Mesenchymal stem cell (in vitro differentiated cells and primary cell): ENCODE measurements around the gene PDE8A.

Source experiments
- DNase-seq: peaks from one replicate; pipeline ENCODE4 v3.0.0-alpha.2; 2013
- H2AFZ ChIP-seq: one replicate; pipeline ENCODE4 v1.6.1; 2013; ENCODE audit warnings: low read depth, mild to moderate bottlenecking, control low read depth, inconsistent platforms, low read length, moderate library complexity
- H2AK5ac ChIP-seq: 2 replicates; pipeline ENCODE4 v1.6.1; 2013; ENCODE audit warnings: low read length, moderate library complexity, mild to moderate bottlenecking, inconsistent platforms; ENCODE audit not compliant: severe bottlenecking
- H2BK120ac ChIP-seq: one replicate; pipeline ENCODE4 v1.6.1; 2013; ENCODE audit warnings: low read depth, mild to moderate bottlenecking, inconsistent platforms, low read length, moderate library complexity
- H2BK12ac ChIP-seq, 2 experiments: one replicate each; pipeline ENCODE4 v1.6.1; 2013; ENCODE audit warnings: inconsistent platforms in 2 of 2, low read length in 2 of 2, mild to moderate bottlenecking in 2 of 2, moderate library complexity in 2 of 2, control low read depth in 1 of 2
- H2BK15ac ChIP-seq: one replicate; pipeline ENCODE4 v1.6.1; 2013; ENCODE audit warnings: mild to moderate bottlenecking, low read depth, inconsistent platforms; ENCODE audit not compliant: poor library complexity, severe bottlenecking
- H2BK5ac ChIP-seq: 2 replicates; pipeline ENCODE4 v1.6.1; 2013; ENCODE audit warnings: low read depth, mild to moderate bottlenecking, low read length, control low read depth, inconsistent platforms; ENCODE audit not compliant: poor library complexity, severe bottlenecking
- H3K14ac ChIP-seq, 2 experiments: one replicate each; pipeline ENCODE4 v1.6.1; 2013; ENCODE audit warnings: inconsistent platforms in 2 of 2, low read length in 2 of 2, control low read depth in 1 of 2, mild to moderate bottlenecking in 1 of 2, moderate library complexity in 1 of 2
- H3K18ac ChIP-seq, 2 experiments: one replicate each; pipeline ENCODE4 v1.6.1; 2013; ENCODE audit warnings: inconsistent platforms in 2 of 2, low read length in 2 of 2, control low read depth in 1 of 2, low read depth in 1 of 2, mild to moderate bottlenecking in 1 of 2
- H3K23ac ChIP-seq, 2 experiments: one replicate each; pipeline ENCODE4 v1.6.1; 2013; ENCODE audit warnings: inconsistent platforms in 2 of 2, low read length in 2 of 2, mild to moderate bottlenecking in 2 of 2, moderate library complexity in 2 of 2, control low read depth in 1 of 2
- H3K27ac ChIP-seq: 2 replicates; pipeline ENCODE4 v1.5.1; 2013; ENCODE audit warnings: mild to moderate bottlenecking, moderate library complexity, low read length, control low read depth, inconsistent platforms; ENCODE audit not compliant: poor library complexity, severe bottlenecking
- H3K27me3 ChIP-seq, 2 experiments: 2 replicates each; pipeline versions ENCODE4 v1.6.1 to v1.7.0; 2013; ENCODE audit warnings: low read length in 2 of 2, mild to moderate bottlenecking in 2 of 2, moderate library complexity in 2 of 2, control low read depth in 1 of 2, inconsistent platforms in 1 of 2; ENCODE audit not compliant: control insufficient read depth in 1 of 2, insufficient read depth in 1 of 2
- H3K36me3 ChIP-seq, 2 experiments: 2 replicates each; pipeline versions ENCODE4 v1.6.1 to v1.7.0; 2013; ENCODE audit warnings: low read length in 2 of 2, control low read depth in 1 of 2, inconsistent platforms in 1 of 2, low read depth in 1 of 2, mild to moderate bottlenecking in 1 of 2; ENCODE audit not compliant: insufficient read depth in 2 of 2, control insufficient read depth in 1 of 2
- H3K4ac ChIP-seq, 2 experiments: one replicate each; pipeline ENCODE4 v1.6.1; 2013; ENCODE audit warnings: inconsistent platforms in 2 of 2, low read length in 2 of 2, mild to moderate bottlenecking in 2 of 2, moderate library complexity in 2 of 2, control low read depth in 1 of 2, low read depth in 1 of 2
- H3K4me1 ChIP-seq: 2 replicates; pipeline ENCODE4 v1.6.1; 2013; ENCODE audit warnings: low read depth, low read length, control low read depth; ENCODE audit not compliant: control insufficient read depth, insufficient read depth
- H3K4me2 ChIP-seq: 2 replicates; pipeline ENCODE4 v1.6.1; 2013; ENCODE audit warnings: low read length, mild to moderate bottlenecking, inconsistent platforms; ENCODE audit not compliant: poor library complexity, severe bottlenecking
- H3K4me3 ChIP-seq, 2 experiments: 2 replicates each; pipeline versions ENCODE4 v1.5.1 to v1.7.0; 2013; ENCODE audit warnings: low read length in 2 of 2, mild to moderate bottlenecking in 2 of 2, control low read depth in 1 of 2, low read depth in 1 of 2; ENCODE audit not compliant: insufficient read depth in 1 of 2
- H3K79me1 ChIP-seq: replicated peaks from 2 replicates; pipeline ENCODE4 v1.6.1; 2013; ENCODE audit warnings: mild to moderate bottlenecking, control low read depth, low read length, inconsistent platforms; ENCODE audit not compliant: poor library complexity, severe bottlenecking
- H3K9ac ChIP-seq: 2 replicates; pipeline ENCODE4 v1.7.0; 2013; ENCODE audit warnings: mild to moderate bottlenecking, low read length, moderate library complexity
- H3K9me3 ChIP-seq: 2 replicates; pipeline ENCODE4 v1.7.0; 2013; ENCODE audit warnings: mild to moderate bottlenecking, low read length; ENCODE audit not compliant: control insufficient read depth
- H4K8ac ChIP-seq: one replicate; pipeline ENCODE4 v1.6.1; 2013; ENCODE audit warnings: inconsistent platforms, mild to moderate bottlenecking, low read length, moderate library complexity
- H4K91ac ChIP-seq: one replicate; pipeline ENCODE4 v1.6.1; 2013; ENCODE audit warnings: mild to moderate bottlenecking, low read length, inconsistent platforms
- WGBS: methylation state at CpG from one replicate; pipeline ENCODE4 v1.1.7; 2013; ENCODE audit warnings: mixed read lengths; 5-methylcytosine and 5-hydroxymethylcytosine counted together

PDE8A gene

DNA sequence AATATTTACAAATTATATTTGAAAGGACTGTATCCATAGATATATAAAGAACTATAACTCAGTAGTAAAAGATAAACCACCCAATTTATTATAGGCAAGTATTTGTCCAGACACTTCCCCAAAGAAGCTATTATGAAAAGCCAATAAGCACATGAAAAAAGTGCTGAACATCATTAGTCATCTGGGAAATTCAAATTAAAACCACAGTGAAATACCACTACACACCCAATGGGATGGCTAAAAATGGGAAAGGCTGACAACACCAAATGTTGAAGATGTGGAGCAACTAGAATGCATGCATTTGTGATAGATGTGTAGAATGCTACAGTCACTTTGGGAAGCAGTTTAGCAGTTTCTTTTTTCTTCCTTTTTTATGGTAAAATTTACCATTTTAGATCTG, 147.0 kb downstream of the PDE8A start:
- peaks cover 2% of the 10 kb centered on the region for H3K79me1 ChIP-seq
- H2AK5ac ChIP-seq: no peak overlapping the region
- no peak overlapping the region for H3K4me2 ChIP-seq
- H3K18ac ChIP-seq: no peak overlapping the region
- no peak overlapping the region for H3K4ac ChIP-seq
- H3K9me3 ChIP-seq: peaks cover 18% of the 10 kb centered on the region
- no peak overlapping the region for H3K14ac ChIP-seq
- no peak overlapping the region for H4K91ac ChIP-seq
- no peak overlapping the region for H3K27ac ChIP-seq
- no peak overlapping the region for H2BK120ac ChIP-seq
- H4K8ac ChIP-seq: no peak overlapping the region
- no peak overlapping the region for H2BK5ac ChIP-seq
- DNase-seq: no peak
- H3K9ac ChIP-seq: no peak overlapping the region
- no peak overlapping the region for H3K4me3 ChIP-seq
- H2BK12ac ChIP-seq: no peak overlapping the region
- no peak overlapping the region for H3K23ac ChIP-seq
- H3K36me3 ChIP-seq: peaks cover under 1 to 76% of the 10 kb centered on the region in 2 experiments
- no peak overlapping the region for H2AFZ ChIP-seq
- no peak overlapping the region for H2BK15ac ChIP-seq
- H3K4me1 ChIP-seq: peaks cover 2% of the 10 kb centered on the region
- no peaks in the 10 kb centered on the region for H3K27me3 ChIP-seq

DNA sequence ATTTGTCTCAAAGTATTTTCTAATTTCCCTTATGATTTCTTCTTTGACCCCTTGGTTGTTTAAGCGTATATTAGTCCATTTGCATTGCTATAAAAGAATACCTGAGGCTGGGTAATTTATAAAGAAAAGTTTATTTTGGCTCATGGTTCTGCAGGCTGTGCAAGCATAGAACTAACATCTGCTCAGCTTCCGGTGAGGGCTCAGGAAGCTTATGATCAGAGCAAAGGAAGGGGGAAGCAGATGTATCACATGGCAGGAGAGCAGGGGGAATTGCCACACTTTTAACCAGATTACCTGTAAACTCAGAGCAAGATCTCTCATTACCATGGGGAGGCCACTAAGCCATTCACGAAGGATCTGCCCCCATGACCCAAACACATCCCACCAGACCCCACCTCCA, 148.2 kb downstream of the PDE8A start:
- no peak overlapping the region for H4K8ac ChIP-seq
- no peak overlapping the region for H4K91ac ChIP-seq
- H2BK120ac ChIP-seq: no peak overlapping the region
- 91% methylated on average over 2 of the region's 3 CpGs for WGBS
- H2BK15ac ChIP-seq: no peak overlapping the region
- H3K27me3 ChIP-seq: no peaks in the 10 kb centered on the region
- peaks cover 18% of the 10 kb centered on the region for H3K9me3 ChIP-seq
- no peak overlapping the region for H3K4me2 ChIP-seq
- H3K9ac ChIP-seq: no peak overlapping the region
- no peak overlapping the region for H3K18ac ChIP-seq
- no peak overlapping the region for H3K4ac ChIP-seq
- DNase-seq: no peak
- peaks cover 4% of the 10 kb centered on the region for H3K79me1 ChIP-seq
- H2BK12ac ChIP-seq: no peak overlapping the region
- no peak overlapping the region for H2AK5ac ChIP-seq
- H3K4me1 ChIP-seq: peaks cover 2% of the 10 kb centered on the region
- H2AFZ ChIP-seq: no peak overlapping the region
- no peak overlapping the region for H3K23ac ChIP-seq
- H3K27ac ChIP-seq: no peak overlapping the region
- no peak overlapping the region for H3K4me3 ChIP-seq
- peaks cover 13 to 66% of the 10 kb centered on the region in 2 experiments for H3K36me3 ChIP-seq
- no peak overlapping the region for H3K14ac ChIP-seq
- H2BK5ac ChIP-seq: no peak overlapping the region

DNA sequence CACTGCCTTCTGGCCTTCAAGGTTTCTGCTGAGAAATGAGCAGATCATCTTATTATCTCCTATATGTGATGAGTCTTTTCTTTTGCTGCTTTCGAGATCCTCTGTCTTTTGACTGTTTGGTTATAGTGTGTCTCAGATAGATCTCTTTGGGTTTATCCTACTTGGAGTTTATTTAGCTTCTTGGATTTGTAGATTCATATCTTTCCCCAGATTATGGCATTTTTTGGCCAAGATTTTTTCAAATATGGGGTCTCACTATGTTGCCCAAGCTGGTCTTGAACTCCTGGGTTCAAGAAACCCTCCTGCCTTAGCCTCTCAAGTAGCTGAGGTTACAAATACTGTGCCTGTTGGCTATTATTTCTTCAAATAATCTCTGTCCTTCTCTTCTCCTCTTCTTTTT, 150.3 kb downstream of the PDE8A start:
- H2BK12ac ChIP-seq: no peak overlapping the region
- no peak overlapping the region for H2AK5ac ChIP-seq
- no peak overlapping the region for H2AFZ ChIP-seq
- no peak for DNase-seq
- no peak overlapping the region for H4K91ac ChIP-seq
- no peak overlapping the region for H3K4me3 ChIP-seq
- H3K27me3 ChIP-seq: no peaks in the 10 kb centered on the region
- H2BK5ac ChIP-seq: no peak overlapping the region
- peaks cover 18% of the 10 kb centered on the region for H3K9me3 ChIP-seq
- no peak overlapping the region for H3K9ac ChIP-seq
- no peak overlapping the region for H3K14ac ChIP-seq
- peaks cover 23 to 73% of the 10 kb centered on the region in 2 experiments for H3K36me3 ChIP-seq
- no peaks in the 10 kb centered on the region for H3K4me1 ChIP-seq
- H3K4ac ChIP-seq: no peak overlapping the region
- H4K8ac ChIP-seq: no peak overlapping the region
- H3K18ac ChIP-seq: no peak overlapping the region
- no peak overlapping the region for H3K4me2 ChIP-seq
- H3K23ac ChIP-seq: no peak overlapping the region
- H2BK15ac ChIP-seq: no peak overlapping the region
- WGBS: 100% methylated on average over 1 of the region's 1 CpG
- H3K27ac ChIP-seq: no peak overlapping the region
- H2BK120ac ChIP-seq: no peak overlapping the region
- peaks cover 4% of the 10 kb centered on the region for H3K79me1 ChIP-seq

DNA sequence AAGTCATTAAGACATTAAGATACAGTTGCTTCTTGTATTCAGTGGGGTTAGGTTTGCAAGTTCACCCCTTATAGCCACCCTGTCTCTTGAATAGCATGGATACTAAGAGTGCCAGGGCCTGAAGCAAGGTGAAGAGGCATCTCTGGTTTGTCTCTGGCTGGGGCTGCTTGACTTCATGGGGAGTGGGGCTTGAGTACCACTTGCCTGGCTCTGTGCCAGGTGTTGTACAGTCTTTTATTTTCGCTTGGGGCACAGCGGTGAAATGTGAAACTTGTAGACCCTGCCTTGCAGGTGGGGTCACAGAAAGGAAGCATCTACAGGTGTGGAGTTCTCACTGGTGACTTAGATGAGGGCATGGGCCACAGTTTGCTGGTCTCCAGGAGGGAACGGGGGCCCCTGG, 152.1 kb downstream of the PDE8A start:
- H3K4me3 ChIP-seq: no peak overlapping the region
- no peak overlapping the region for H4K8ac ChIP-seq
- no peaks in the 10 kb centered on the region for H3K27me3 ChIP-seq
- H2AFZ ChIP-seq: no peak overlapping the region
- no peak overlapping the region for H2BK120ac ChIP-seq
- peaks cover 4% of the 10 kb centered on the region for H3K79me1 ChIP-seq
- H3K9me3 ChIP-seq: peaks cover 18% of the 10 kb centered on the region
- whole genome bisulfite sequencing: 98% methylated on average over 3 of the region's 3 CpGs
- H3K27ac ChIP-seq: no peak overlapping the region
- no peak overlapping the region for H3K4me2 ChIP-seq
- no peak overlapping the region for H2BK15ac ChIP-seq
- peaks cover 33 to 78% of the 10 kb centered on the region in 2 experiments for H3K36me3 ChIP-seq
- no peak overlapping the region for H3K23ac ChIP-seq
- H3K18ac ChIP-seq: no peak overlapping the region
- no peak overlapping the region for H3K14ac ChIP-seq
- H3K4ac ChIP-seq: no peak overlapping the region
- no peak for DNase-seq
- H2AK5ac ChIP-seq: no peak overlapping the region
- H4K91ac ChIP-seq: no peak overlapping the region
- H2BK5ac ChIP-seq: no peak overlapping the region
- H2BK12ac ChIP-seq: no peak overlapping the region
- H3K9ac ChIP-seq: no peak overlapping the region
- no peaks in the 10 kb centered on the region for H3K4me1 ChIP-seq
